GM12872 (cell line): ENCODE results near the gene CCDC63.

Experiments used
- CTCF ChIP-seq: IDR thresholded peaks from 3 replicates; pipeline ENCODE4 v1.5.1; 2011; ENCODE audit warnings: low read depth, mild to moderate bottlenecking, low read length, moderate library complexity; ENCODE audit not compliant: insufficient read depth

Gene CCDC63

GRCh38 chr12:110846615-110847566 is at the start of gene CCDC63:
CCDC63 (plus strand) TSS chr12:110846987; CDS start chr12:110852955, 5,968 bp downstream.
- TF ChIP-seq CTCF = peak; percentile 40; the same call in 2 of the 3 replicates

- TF ChIP-seq CTCF = no peak
These were observed 48.3 kb upstream of the CCDC63 start for GRCh38 chr12:110798461-110798860.

- TF ChIP-seq CTCF = no peak
These were observed 44.3 kb upstream of the CCDC63 start for GRCh38 chr12:110802489-110802888.

- no peak for TF ChIP-seq CTCF
These were observed 42.4 kb upstream of the CCDC63 start for GRCh38 chr12:110804406-110804805.

- no peak for TF ChIP-seq CTCF
These were observed 39.1 kb upstream of the CCDC63 start for GRCh38 chr12:110807640-110808039.

GRCh38 chr12:110809149-110809548 is 37.6 kb upstream of the CCDC63 start:
- TF ChIP-seq CTCF = no peak

- no peak for TF ChIP-seq CTCF
These were observed 34.8 kb upstream of the CCDC63 start for GRCh38 chr12:110811972-110812371.
